ENCODE measurements around the gene MTRR.
A peak's percentile ranks its signal among the peaks of the same experiment; 100 is the strongest.

Gene MTRR

GRCh38 chr5:7849681-7850394 lies 19.1 kb upstream of the MTRR start:
- ChIA-PET POLR2A (no interaction called here), CTCF (interaction anchor here (2.2 kb wide), 1 partner anchor 11 kb away, joined by 8 read pairs; no protein-coding TSS in a partner anchor)

DNA sequence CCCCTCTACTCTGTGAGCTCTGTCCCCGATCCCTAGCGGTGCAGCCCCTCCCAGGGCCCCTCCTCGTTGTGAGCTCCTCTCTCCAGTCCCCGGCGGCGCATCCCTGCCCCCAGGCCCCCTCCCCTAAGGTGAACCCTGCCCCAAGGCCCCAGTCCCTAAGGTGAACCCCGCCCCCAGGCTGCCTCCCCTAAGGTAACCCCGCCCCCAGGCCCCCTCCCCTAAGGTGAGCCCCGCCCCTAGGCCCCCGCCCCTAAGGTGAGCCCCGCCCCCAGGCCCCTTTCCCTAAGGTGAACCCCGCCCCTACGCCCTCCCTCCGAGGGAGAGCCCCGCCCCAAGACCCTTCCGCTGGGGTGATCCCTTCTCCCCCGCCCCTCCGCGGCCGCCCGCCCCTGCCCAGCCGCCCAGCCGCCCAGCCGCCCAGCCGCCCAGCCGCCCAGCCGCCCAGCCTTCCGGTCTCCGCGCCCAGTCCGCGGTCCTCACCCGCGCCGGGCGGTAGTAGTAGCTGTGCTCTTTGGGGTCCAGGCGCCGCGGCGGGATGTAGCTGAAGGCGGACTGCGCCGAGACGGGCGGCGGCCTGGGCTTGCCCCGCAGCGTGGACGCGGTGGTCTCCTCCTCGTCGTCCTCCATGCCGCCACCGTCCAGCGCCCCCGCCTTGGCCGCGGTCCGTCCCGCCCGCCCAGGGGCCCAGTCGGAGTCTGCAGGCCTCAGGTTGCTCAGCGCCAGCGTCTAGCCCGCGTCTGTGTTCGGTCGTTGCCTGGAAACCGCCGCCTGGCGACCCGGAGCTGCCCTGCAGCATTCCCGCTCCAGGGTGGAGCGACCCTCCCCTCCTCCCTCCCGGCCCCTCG lies 18.3 kb upstream of the MTRR start, which contains the start of gene CFAP90:
TSS of gene CFAP90 (minus strand) at position 739 of the 845 bp plus-strand sequence. CDS start at position 627, 112 bp downstream.
- Histone ChIP-seq H3K27me3 (replicated peaks in 2 of 5; ENCODE audit: control insufficient read depth in 4 of 5, insufficient read depth in 5 of 5, low read length in 4 of 5) (peaks cover 0 to 43% (median 25%) of the 10 kb centered on the region in 5 experiments), H3K27ac (ENCODE audit: insufficient read depth in 1 of 2, low read depth in 1 of 2, low read length in 2 of 2, poor library complexity in 1 of 2, severe bottlenecking in 2 of 2) (no peak within 1 kb of the TSS), H3K4me3 (ENCODE audit: control insufficient read depth in 1 of 7, extremely low read depth in 1 of 7, insufficient read depth in 4 of 7, low read depth in 2 of 7, low read length in 6 of 7) (peak within 1 kb of the TSS in 6 of 7 experiments; percentile 33 to 74 (median 64)), H3K9me3 (ENCODE audit: control extremely low read depth in 1 of 5, control insufficient read depth in 4 of 5, insufficient read depth in 2 of 5, low read depth in 1 of 5, low read length in 4 of 5) (no peaks in the 10 kb centered on the region), H3K36me3 (ENCODE audit: control insufficient read depth in 4 of 4, insufficient read depth in 4 of 4, low read length in 3 of 4) (no peaks in the 10 kb centered on the region), H3K4me1 (ENCODE audit: control extremely low read depth in 1 of 4, control insufficient read depth in 4 of 4, insufficient read depth in 4 of 4, low read length in 3 of 4) (peaks cover 0 to 17% (median 11%) of the 10 kb centered on the region in 4 experiments)
- WGBS (ENCODE audit: insufficient coverage) = 0% methylated on average over 29 of the region's 76 CpGs
- DNase-seq = peak; percentile 52 to 68 (median 53)
- ChIA-PET POLR2A (no interaction called here), CTCF (interaction anchor here (1.1 to 2.2 kb wide), 3 partner anchors 10 to 19 kb away, joined by 3 to 8 read pairs (median 3); partner anchors contain the start of genes FASTKD3 and MTRR)

More at GRCh38 chr5:7849681-7850394, 19.1 kb upstream of the MTRR start:
- DNase-seq = peak in 2 of 3 donors; percentile 13 to 31
- no peak overlapping the region for H3K27ac ChIP-seq (ENCODE audit: insufficient read depth in 1 of 2, low read depth in 1 of 2, low read length in 2 of 2, poor library complexity in 1 of 2, severe bottlenecking in 2 of 2)
- H3K27me3 ChIP-seq (replicated peaks in 2 of 5; ENCODE audit: control insufficient read depth in 4 of 5, insufficient read depth in 5 of 5, low read length in 4 of 5) = peaks cover 0 to 43% (median 25%) of the 10 kb centered on the region in 5 experiments
- H3K4me1 ChIP-seq (ENCODE audit: control extremely low read depth in 1 of 4, control insufficient read depth in 4 of 4, insufficient read depth in 4 of 4, low read length in 3 of 4) = peaks cover 0 to 17% (median 11%) of the 10 kb centered on the region in 4 experiments
- 2% methylated on average over 40 of the region's 44 CpGs for WGBS (ENCODE audit: insufficient coverage)
- no peaks in the 10 kb centered on the region for H3K36me3 ChIP-seq (ENCODE audit: control insufficient read depth in 4 of 4, insufficient read depth in 4 of 4, low read length in 3 of 4)
- no peaks in the 10 kb centered on the region for H3K9me3 ChIP-seq (ENCODE audit: control extremely low read depth in 1 of 5, control insufficient read depth in 4 of 5, insufficient read depth in 2 of 5, low read depth in 1 of 5, low read length in 4 of 5)
- peak overlapping the region in 6 of 7 experiments; percentile 4 to 74 (median 46) for H3K4me3 ChIP-seq (ENCODE audit: control insufficient read depth in 1 of 7, extremely low read depth in 1 of 7, insufficient read depth in 4 of 7, low read depth in 2 of 7, low read length in 6 of 7)

- peak in 1 of 3 donors; percentile 13 for DNase-seq
- Histone ChIP-seq H3K4me1 (ENCODE audit: control extremely low read depth in 1 of 4, control insufficient read depth in 4 of 4, insufficient read depth in 4 of 4, low read length in 3 of 4) (peaks cover 0 to 17% (median 11%) of the 10 kb centered on the region in 4 experiments), H3K9me3 (ENCODE audit: control extremely low read depth in 1 of 5, control insufficient read depth in 4 of 5, insufficient read depth in 2 of 5, low read depth in 1 of 5, low read length in 4 of 5) (no peaks in the 10 kb centered on the region), H3K27me3 (replicated peaks in 2 of 5; ENCODE audit: control insufficient read depth in 4 of 5, insufficient read depth in 5 of 5, low read length in 4 of 5) (peaks cover 0 to 41% (median 25%) of the 10 kb centered on the region in 5 experiments), H3K27ac (ENCODE audit: insufficient read depth in 1 of 2, low read depth in 1 of 2, low read length in 2 of 2, poor library complexity in 1 of 2, severe bottlenecking in 2 of 2) (no peak overlapping the region), H3K4me3 (ENCODE audit: control insufficient read depth in 1 of 7, extremely low read depth in 1 of 7, insufficient read depth in 4 of 7, low read depth in 2 of 7, low read length in 6 of 7) (peak overlapping the region in 4 of 7 experiments; percentile 33 to 74 (median 64)), H3K36me3 (ENCODE audit: control insufficient read depth in 4 of 4, insufficient read depth in 4 of 4, low read length in 3 of 4) (no peaks in the 10 kb centered on the region)
- ChIA-PET POLR2A (no interaction called here), CTCF (interaction anchor here (1.1 to 2.2 kb wide), 4 partner anchors 9 to 19 kb away, joined by 3 to 8 read pairs (median 3); partner anchors contain the start of genes FASTKD3 and MTRR)
- 65% methylated on average over 16 of the region's 16 CpGs for WGBS (ENCODE audit: insufficient coverage)
Measured at GRCh38 chr5:7851240-7851592, 17.7 kb upstream of the MTRR start.

DNA sequence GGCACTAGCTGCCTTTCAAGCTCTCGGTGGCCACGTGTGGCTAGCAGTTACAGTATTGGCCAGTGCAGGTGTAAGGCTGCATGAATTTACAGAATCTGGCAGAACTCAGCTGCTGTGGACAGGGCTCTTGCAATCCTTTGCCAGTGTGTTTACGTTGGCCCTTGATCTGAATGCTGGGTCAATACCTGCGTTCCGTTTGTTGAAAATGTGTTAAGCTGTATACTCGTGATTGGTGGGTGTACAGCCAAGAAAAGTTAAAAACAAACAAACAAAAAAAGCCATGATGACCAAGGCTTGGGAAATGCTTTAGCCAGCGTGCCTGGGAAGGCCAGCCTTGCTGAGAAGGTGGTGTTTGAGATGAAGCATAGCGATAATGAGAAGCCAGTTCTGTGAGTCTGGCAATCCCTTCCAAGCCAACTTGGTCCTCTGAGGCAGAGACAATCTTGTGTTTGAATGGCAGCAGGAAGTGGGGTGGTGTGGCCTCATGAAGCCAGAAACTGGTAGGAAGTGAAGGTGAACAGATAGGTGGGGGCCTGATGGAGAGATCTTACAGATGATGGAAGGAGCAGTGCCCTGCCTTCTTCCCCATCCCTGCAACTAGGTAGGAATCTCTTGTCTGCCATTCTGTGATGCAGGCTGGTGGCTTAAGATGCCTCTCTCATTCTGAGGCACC lies 17.2 kb upstream of the MTRR start:
- peaks cover 0 to 36% (median 25%) of the 10 kb centered on the region in 5 experiments for H3K27me3 ChIP-seq (replicated peaks in 2 of 5; ENCODE audit: control insufficient read depth in 4 of 5, insufficient read depth in 5 of 5, low read length in 4 of 5)
- H3K36me3 ChIP-seq (ENCODE audit: control insufficient read depth in 4 of 4, insufficient read depth in 4 of 4, low read length in 3 of 4) = no peaks in the 10 kb centered on the region
- ChIA-PET CTCF (interaction anchor here (1.2 to 1.5 kb wide), 2 partner anchors 14 to 17 kb away, joined by 3 read pairs; partner anchors contain the start of genes FASTKD3 and MTRR), POLR2A (no interaction called here)
- no peaks in the 10 kb centered on the region for H3K9me3 ChIP-seq (ENCODE audit: control extremely low read depth in 1 of 5, control insufficient read depth in 4 of 5, insufficient read depth in 2 of 5, low read depth in 1 of 5, low read length in 4 of 5)
- WGBS (ENCODE audit: insufficient coverage) = 87% methylated on average over 7 of the region's 8 CpGs
- DNase-seq = peak in 1 of 3 donors; percentile 14
- no peak overlapping the region for H3K27ac ChIP-seq (ENCODE audit: insufficient read depth in 1 of 2, low read depth in 1 of 2, low read length in 2 of 2, poor library complexity in 1 of 2, severe bottlenecking in 2 of 2)
- H3K4me1 ChIP-seq (ENCODE audit: control extremely low read depth in 1 of 4, control insufficient read depth in 4 of 4, insufficient read depth in 4 of 4, low read length in 3 of 4) = peaks cover 0 to 17% (median 11%) of the 10 kb centered on the region in 4 experiments
- H3K4me3 ChIP-seq (ENCODE audit: control insufficient read depth in 1 of 7, extremely low read depth in 1 of 7, insufficient read depth in 4 of 7, low read depth in 2 of 7, low read length in 6 of 7) = no peak overlapping the region

GRCh38 chr5:7852542-7852941 lies 16.4 kb upstream of the MTRR start:
- peaks cover 0 to 19% (median 14%) of the 10 kb centered on the region in 4 experiments for H3K4me1 ChIP-seq (ENCODE audit: control extremely low read depth in 1 of 4, control insufficient read depth in 4 of 4, insufficient read depth in 4 of 4, low read length in 3 of 4)
- ChIA-PET POLR2A (no interaction called here), CTCF (interaction anchor here (1.5 kb wide), 1 partner anchor 14 kb away, joined by 3 read pairs; no protein-coding TSS in a partner anchor)
- DNase-seq = peak in 2 of 3 donors; percentile 15 to 22
- peaks cover 0 to 30% (median 24%) of the 10 kb centered on the region in 5 experiments for H3K27me3 ChIP-seq (replicated peaks in 2 of 5; ENCODE audit: control insufficient read depth in 4 of 5, insufficient read depth in 5 of 5, low read length in 4 of 5)
- no peaks in the 10 kb centered on the region for H3K9me3 ChIP-seq (ENCODE audit: control extremely low read depth in 1 of 5, control insufficient read depth in 4 of 5, insufficient read depth in 2 of 5, low read depth in 1 of 5, low read length in 4 of 5)
- H3K36me3 ChIP-seq (ENCODE audit: control insufficient read depth in 4 of 4, insufficient read depth in 4 of 4, low read length in 3 of 4) = no peaks in the 10 kb centered on the region
- WGBS (ENCODE audit: insufficient coverage) = 100% methylated on average over 1 of the region's 1 CpG
- H3K27ac ChIP-seq (ENCODE audit: insufficient read depth in 1 of 2, low read depth in 1 of 2, low read length in 2 of 2, poor library complexity in 1 of 2, severe bottlenecking in 2 of 2) = no peak overlapping the region
- H3K4me3 ChIP-seq (ENCODE audit: control insufficient read depth in 1 of 7, extremely low read depth in 1 of 7, insufficient read depth in 4 of 7, low read depth in 2 of 7, low read length in 6 of 7) = no peak overlapping the region

DNA sequence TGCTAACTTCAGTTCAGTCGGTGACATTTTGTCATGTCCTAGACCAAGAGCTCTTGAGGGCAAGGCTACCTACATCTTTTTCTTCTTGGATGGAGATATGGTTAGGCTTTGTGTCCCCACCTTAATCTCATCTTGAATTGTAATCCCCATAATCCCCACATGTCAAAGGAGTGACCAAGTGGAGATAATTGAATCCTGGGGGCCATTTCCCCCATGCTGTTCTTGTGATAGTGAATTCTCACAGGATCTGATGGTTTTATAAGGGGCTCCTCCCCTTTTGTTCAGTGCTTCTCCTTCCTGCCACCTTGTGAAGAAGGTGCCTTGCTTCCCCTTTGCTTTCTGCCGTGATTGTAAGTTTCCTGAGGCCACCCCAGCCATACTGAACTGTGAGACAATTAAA lies 16.0 kb upstream of the MTRR start:
- no peak overlapping the region for H3K4me3 ChIP-seq (ENCODE audit: control insufficient read depth in 1 of 7, extremely low read depth in 1 of 7, insufficient read depth in 4 of 7, low read depth in 2 of 7, low read length in 6 of 7)
- DNase-seq = no peak
- H3K27me3 ChIP-seq (replicated peaks in 2 of 5; ENCODE audit: control insufficient read depth in 4 of 5, insufficient read depth in 5 of 5, low read length in 4 of 5) = peaks cover 0 to 28% (median 22%) of the 10 kb centered on the region in 5 experiments
- no peaks in the 10 kb centered on the region for H3K9me3 ChIP-seq (ENCODE audit: control extremely low read depth in 1 of 5, control insufficient read depth in 4 of 5, insufficient read depth in 2 of 5, low read depth in 1 of 5, low read length in 4 of 5)
- no peaks in the 10 kb centered on the region for H3K36me3 ChIP-seq (ENCODE audit: control insufficient read depth in 4 of 4, insufficient read depth in 4 of 4, low read length in 3 of 4)
- ChIA-PET CTCF (no interaction called here), POLR2A (no interaction called here)
- no peak overlapping the region for H3K27ac ChIP-seq (ENCODE audit: insufficient read depth in 1 of 2, low read depth in 1 of 2, low read length in 2 of 2, poor library complexity in 1 of 2, severe bottlenecking in 2 of 2)
- 100% methylated on average over 1 of the region's 2 CpGs for WGBS (ENCODE audit: insufficient coverage)
- H3K4me1 ChIP-seq (ENCODE audit: control extremely low read depth in 1 of 4, control insufficient read depth in 4 of 4, insufficient read depth in 4 of 4, low read length in 3 of 4) = peaks cover 0 to 23% (median 18%) of the 10 kb centered on the region in 4 experiments
